Measurements from ENCODE around the gene STAB2. TPM values are rescaled to one million over a fixed set of nuclear protein-coding genes. Genes with fewer than 3 reads are reported as not detected.

STAB2 gene
- total RNA-seq = 10 to 100 TPM in 4 of 6 experiments, 1 to 10 TPM in 2; 5.5 to 32.2 (median 18.5) TPM
- long read RNA-seq = 0 reads

DNA sequence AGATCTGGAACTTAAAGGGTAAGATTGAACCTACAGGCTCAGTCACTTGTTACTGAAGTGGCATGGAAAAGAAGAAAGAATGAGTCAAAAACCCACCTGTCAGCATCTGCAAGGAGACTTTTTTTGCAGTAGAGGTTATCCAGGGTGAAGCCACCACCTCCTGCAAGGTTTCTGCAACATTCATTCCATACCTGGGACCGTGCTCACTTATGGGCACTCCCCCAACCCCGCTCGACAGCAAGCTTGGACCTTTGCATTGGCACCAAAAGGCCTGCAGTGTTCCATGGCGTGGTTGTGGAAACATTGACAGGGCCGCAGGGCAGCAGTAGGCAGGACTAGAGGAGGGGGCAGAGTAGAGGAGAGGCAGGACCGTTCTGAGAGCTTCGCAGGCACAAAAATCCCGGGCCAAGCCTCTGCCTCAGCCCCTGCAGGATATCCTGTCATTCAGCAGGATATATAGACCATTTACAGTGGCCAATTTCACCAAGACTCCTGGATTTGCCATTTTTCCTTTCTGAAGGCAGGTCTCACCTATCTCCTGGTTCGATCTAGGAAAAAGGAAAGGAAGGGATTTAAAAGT is at the start of gene STAB2:
Gene STAB2 (plus strand): TSS at position 483 of the 580 bp plus-strand sequence. CDS start 204 bp downstream, outside the sequence.
- Histone ChIP-seq H3K36me3 (no peaks in the 10 kb centered on the region), H3K4me3 (peak within 1 kb of the TSS in 2 of 3 donors; percentile 12 to 29), H3K4me1 (no peaks in the 10 kb centered on the region), H3K9me3 (no peaks in the 10 kb centered on the region), H3K27ac (peak within 1 kb of the TSS in 1 of 3 donors; percentile 11), H3K27me3 (no peaks in the 10 kb centered on the region)
- WGBS (ENCODE audit: insufficient coverage, low coverage, low lambda C conversion rate, missing lambda C conversion rate) = 46% methylated on average over 9 of the region's 9 CpGs
- TF ChIP-seq POLR2A (IDR thresholded peaks at IDR 0.05) = no peak
- TF ChIP-seq, protein P1, sequence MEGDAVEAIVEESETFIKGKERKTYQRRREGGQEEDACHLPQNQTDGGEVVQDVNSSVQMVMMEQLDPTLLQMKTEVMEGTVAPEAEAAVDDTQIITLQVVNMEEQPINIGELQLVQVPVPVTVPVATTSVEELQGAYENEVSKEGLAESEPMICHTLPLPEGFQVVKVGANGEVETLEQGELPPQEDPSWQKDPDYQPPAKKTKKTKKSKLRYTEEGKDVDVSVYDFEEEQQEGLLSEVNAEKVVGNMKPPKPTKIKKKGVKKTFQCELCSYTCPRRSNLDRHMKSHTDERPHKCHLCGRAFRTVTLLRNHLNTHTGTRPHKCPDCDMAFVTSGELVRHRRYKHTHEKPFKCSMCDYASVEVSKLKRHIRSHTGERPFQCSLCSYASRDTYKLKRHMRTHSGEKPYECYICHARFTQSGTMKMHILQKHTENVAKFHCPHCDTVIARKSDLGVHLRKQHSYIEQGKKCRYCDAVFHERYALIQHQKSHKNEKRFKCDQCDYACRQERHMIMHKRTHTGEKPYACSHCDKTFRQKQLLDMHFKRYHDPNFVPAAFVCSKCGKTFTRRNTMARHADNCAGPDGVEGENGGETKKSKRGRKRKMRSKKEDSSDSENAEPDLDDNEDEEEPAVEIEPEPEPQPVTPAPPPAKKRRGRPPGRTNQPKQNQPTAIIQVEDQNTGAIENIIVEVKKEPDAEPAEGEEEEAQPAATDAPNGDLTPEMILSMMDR (IDR thresholded peaks at IDR 0.05) = no peak
- DNase-seq = peak in 1 of 3 donors; percentile 46
- ATAC-seq = peak; percentile 67 to 81 (median 70)
- intact Hi-C loops (cut with DNase I) = no loop called here

- H3K36me3 ChIP-seq = no peaks in the 10 kb centered on the region
- no peaks in the 10 kb centered on the region for H3K27me3 ChIP-seq
- H3K4me3 ChIP-seq = no peak overlapping the region
- H3K27ac ChIP-seq = no peak overlapping the region
- H3K9me3 ChIP-seq = no peaks in the 10 kb centered on the region
- intact Hi-C loops (cut with DNase I) = no loop called here
- ATAC-seq (no peak), DNase-seq (no peak)
- no peaks in the 10 kb centered on the region for H3K4me1 ChIP-seq
- WGBS (ENCODE audit: insufficient coverage, low coverage, low lambda C conversion rate, missing lambda C conversion rate) = 77% methylated on average over 1 of the region's 1 CpG
- TF ChIP-seq, protein P1 (IDR thresholded peaks at IDR 0.05) = no peak
- TF ChIP-seq POLR2A (IDR thresholded peaks at IDR 0.05) = no peak
These were observed 48.7 kb upstream of the STAB2 start for GRCh38 chr12:103538397-103538796.

GRCh38 chr12:103540319-103540718 is 46.8 kb upstream of the STAB2 start:
- ATAC-seq = no peak
- 30% methylated on average over 3 of the region's 3 CpGs for WGBS (ENCODE audit: insufficient coverage, low coverage, low lambda C conversion rate, missing lambda C conversion rate)
- H3K9me3 ChIP-seq = no peaks in the 10 kb centered on the region
- no peaks in the 10 kb centered on the region for H3K27me3 ChIP-seq
- H3K36me3 ChIP-seq = no peaks in the 10 kb centered on the region
- no peak overlapping the region for H3K4me3 ChIP-seq
- TF ChIP-seq POLR2A (IDR thresholded peaks at IDR 0.05) = no peak
- TF ChIP-seq, protein P1 (IDR thresholded peaks at IDR 0.05) = no peak
- no peak overlapping the region for H3K27ac ChIP-seq
- DNase-seq = no peak
- no peaks in the 10 kb centered on the region for H3K4me1 ChIP-seq
- intact Hi-C loops (cut with DNase I) = no loop called here

- Histone ChIP-seq H3K9me3 (no peaks in the 10 kb centered on the region), H3K4me3 (no peak overlapping the region), H3K36me3 (no peaks in the 10 kb centered on the region), H3K4me1 (no peaks in the 10 kb centered on the region), H3K27ac (no peak overlapping the region), H3K27me3 (no peaks in the 10 kb centered on the region)
- WGBS (ENCODE audit: insufficient coverage, low coverage, low lambda C conversion rate, missing lambda C conversion rate) = 86% methylated on average over 3 of the region's 3 CpGs
- intact Hi-C loops (cut with DNase I) = no loop called here
- ATAC-seq (no peak), DNase-seq (no peak)
- TF ChIP-seq, protein P1 (IDR thresholded peaks at IDR 0.05) = no peak
- no peak for TF ChIP-seq POLR2A (IDR thresholded peaks at IDR 0.05)
These were observed 45.0 kb upstream of the STAB2 start for GRCh38 chr12:103542078-103542477.

Measured in right lobe of liver (tissue), 6 donors.